SK-N-SH (cell line): Measurements from ENCODE around the gene DLGAP3. TPM values are rescaled to one million over a fixed set of nuclear protein-coding genes. Genes with fewer than 3 reads are reported as not detected.

Experiments
- CTCF ChIA-PET: fragments of 300-600, 350-600 bp; formaldehyde crosslinking; extraction: SDS; loops from one replicate; lab custom pipeline; 2021; lab: Yijun Ruan, JAX
- POLR2A ChIA-PET: fragments of 350-600 bp; sonication (Branson Sonifier 250); formaldehyde crosslinking; extraction: SDS; loops from one replicate; lab custom pipeline; 2020; ENCODE audit warnings: antibody characterized with exemption, inconsistent platforms; lab: Yijun Ruan, JAX
- DNase-seq: peaks from one replicate; pipeline ENCODE4 v3.0.0; 2012
- H2AFZ ChIP-seq: fragments of 200-600 bp; sonication (generic); 2 replicates; pipeline ENCODE4 v1.8.1; 2016; ENCODE audit warnings: antibody characterized with exemption, mild to moderate bottlenecking, low read depth
- H3F3A ChIP-seq: fragments of 200-600 bp; sonication (generic); replicated peaks from 2 replicates; pipeline ENCODE3; 2016; ENCODE audit warnings: antibody characterized with exemption, mild to moderate bottlenecking; ENCODE audit not compliant: insufficient read depth
- H3K27ac ChIP-seq, 2 experiments: fragments of 200-500 bp in 1 of 2; fragments of 200-600 bp in 1 of 2; sonication (Bioruptor generic) in 1 of 2; sonication (generic), shearing (Covaris generic) in 1 of 2; 2 replicates each; pipeline versions ENCODE4 v1.5.1 to v1.6.1; 2014 to 2016; ENCODE audit warnings: low read depth in 2 of 2, inconsistent platforms in 1 of 2, low read length in 1 of 2, mild to moderate bottlenecking in 1 of 2, mixed read lengths in 1 of 2
- H3K27me3 ChIP-seq: fragments of 200-600 bp; sonication (generic), shearing (Covaris generic); 2 replicates; pipeline ENCODE4 v1.6.1; 2016; ENCODE audit warnings: mixed run types; ENCODE audit not compliant: insufficient read depth
- H3K36me3 ChIP-seq, 2 experiments: fragments of 200-500 bp in 1 of 2; fragments of 200-600 bp in 1 of 2; sonication (Bioruptor generic) in 1 of 2; sonication (generic) in 1 of 2; replicated peaks in 1 of 2; 2 replicates each; pipeline versions ENCODE3 to v1.5.1; 2014 to 2016; ENCODE audit warnings: low read length in 1 of 2, mild to moderate bottlenecking in 1 of 2; ENCODE audit not compliant: insufficient read depth in 2 of 2, control insufficient read depth in 1 of 2
- H3K4me1 ChIP-seq, 2 experiments: fragments of 200-500 bp in 1 of 2; fragments of 200-600 bp in 1 of 2; sonication (Bioruptor generic) in 1 of 2; sonication (generic), shearing (Covaris generic) in 1 of 2; 2 replicates each; pipeline versions ENCODE4 v1.5.1 to v1.6.1; 2014 to 2016; ENCODE audit warnings: low read depth in 1 of 2, low read length in 1 of 2, mixed run types in 1 of 2; ENCODE audit not compliant: insufficient read depth in 2 of 2, control insufficient read depth in 1 of 2
- H3K4me2 ChIP-seq: fragments of 200-600 bp; sonication (generic), shearing (Covaris generic); 2 replicates; pipeline ENCODE4 v1.6.1; 2017; ENCODE audit warnings: mixed run types
- H3K4me3 ChIP-seq, 2 experiments: fragments of 200-500 bp in 1 of 2; fragments of 200-600 bp in 1 of 2; sonication (Bioruptor generic) in 1 of 2; sonication (generic), shearing (Covaris generic) in 1 of 2; 2 replicates each; pipeline versions ENCODE4 v1.5.1 to v1.8.1; 2014 to 2016; ENCODE audit warnings: low read depth in 2 of 2, inconsistent platforms in 1 of 2, low read length in 1 of 2, mild to moderate bottlenecking in 1 of 2, mixed read lengths in 1 of 2, moderate library complexity in 1 of 2
- H3K79me2 ChIP-seq: fragments of 200-600 bp; sonication (generic); 2 replicates; pipeline ENCODE4 v1.8.1; 2017; ENCODE audit warnings: mild to moderate bottlenecking; ENCODE audit not compliant: insufficient read depth
- H3K9ac ChIP-seq: fragments of 200-600 bp; sonication (generic); 2 replicates; pipeline ENCODE4 v1.6.1; 2017; ENCODE audit warnings: mixed run types
- H3K9me2 ChIP-seq: fragments of 200-600 bp; sonication (generic); 2 replicates; pipeline ENCODE4 v1.6.1; 2017; ENCODE audit warnings: mixed run types
- H3K9me3 ChIP-seq: fragments of 200-600 bp; sonication (generic); 2 replicates; pipeline ENCODE4 v1.6.1; 2017; ENCODE audit warnings: mixed run types, mild to moderate bottlenecking, moderate library complexity
- H4K20me1 ChIP-seq: fragments of 200-600 bp; sonication (generic); 2 replicates; pipeline ENCODE4 v1.6.1; 2017; ENCODE audit warnings: mild to moderate bottlenecking, mixed run types; ENCODE audit not compliant: insufficient read depth
- EP300 ChIP-seq, 2 experiments: IDR thresholded peaks; 2 replicates each; pipeline versions ENCODE4 v1.4.0 to v1.6.1; 2012; ENCODE audit warnings: borderline replicate concordance in 1 of 2, low read depth in 1 of 2, low read length in 1 of 2
- FOXJ3 ChIP-seq: sonication (generic); formaldehyde crosslinking; IDR thresholded peaks from 2 replicates; pipeline ENCODE4 v1.5.1; 2020; ENCODE audit warnings: mild to moderate bottlenecking, missing genetic modification reagents
- GABPA ChIP-seq: IDR thresholded peaks from 2 replicates; pipeline ENCODE4 v1.4.0; 2012; ENCODE audit warnings: low read depth, mild to moderate bottlenecking
- GATA2 ChIP-seq: sonication (generic); formaldehyde crosslinking; IDR thresholded peaks from 2 replicates; pipeline ENCODE4 v1.5.0; 2020; ENCODE audit warnings: mild to moderate bottlenecking, missing genetic modification reagents
- MXI1 ChIP-seq: IDR thresholded peaks from 2 replicates; pipeline ENCODE4 v1.6.1; 2012; ENCODE audit warnings: mild to moderate bottlenecking, low read depth, low read length, improper control_type of control experiment
- RAD21 ChIP-seq: IDR thresholded peaks from 2 replicates; pipeline ENCODE4 v1.6.1; 2012; ENCODE audit warnings: mild to moderate bottlenecking, low read length
- RCOR1 ChIP-seq: fragments of 150-350 bp; IDR thresholded peaks from 2 replicates; pipeline ENCODE4 v1.6.1; 2017; ENCODE audit warnings: antibody characterized with exemption, low read length
- TAF1 ChIP-seq: IDR thresholded peaks from 2 replicates; pipeline ENCODE4 v1.6.1; 2012; ENCODE audit warnings: low read depth, mild to moderate bottlenecking, low read length, moderate library complexity, borderline replicate concordance
- TCF12 ChIP-seq: IDR thresholded peaks from 2 replicates; pipeline ENCODE4 v1.4.0; 2012
- YY1 ChIP-seq: IDR thresholded peaks from 2 replicates; pipeline ENCODE4 v1.4.0; 2012; ENCODE audit warnings: low read depth, mild to moderate bottlenecking
- WGBS: methylation state at CpG from one replicate; pipeline ENCODE4 v1.1.6; 2017; ENCODE audit warnings: low lambda C conversion rate; 5-methylcytosine and 5-hydroxymethylcytosine counted together
- polyA plus RNA-seq, 3 experiments: library from polyadenylated mRNA; depleted of rRNA; stranded (reverse); fragments of >200 nt; gene quantifications; 2 replicates each; pipeline ENCODE4 v1.2.3, GENCODE V29; 2012
- TF ChIP-seq, protein P1 (sequence below): IDR thresholded peaks from 2 replicates; pipeline ENCODE4; 2012
- TF ChIP-seq, protein P2 (sequence below): fragments of 150-350 bp; IDR thresholded peaks from 2 replicates; pipeline ENCODE4 v1.6.1; 2017; ENCODE audit warnings: antibody characterized with exemption, low read length, low read depth, borderline replicate concordance
- TF ChIP-seq, protein P3 (sequence below): IDR thresholded peaks from 2 replicates; pipeline ENCODE4 v1.4.0; 2012; ENCODE audit warnings: low read depth, borderline replicate concordance
- TF ChIP-seq, protein P4 (sequence below): fragments of 200-600 bp; sonication (generic); IDR thresholded peaks from 2 replicates; pipeline ENCODE4 v1.6.1; 2017; ENCODE audit warnings: antibody characterized with exemption, mild to moderate bottlenecking, moderate library complexity
- TF ChIP-seq, protein P5 (sequence below): IDR thresholded peaks from 2 replicates; pipeline ENCODE4 v1.4.0; 2012; ENCODE audit warnings: low read depth, borderline replicate concordance

Gene DLGAP3
- polyA plus RNA-seq, 1 of the 3 experiments (the other 2 are of a cell fraction): 0.15 TPM

DNA sequence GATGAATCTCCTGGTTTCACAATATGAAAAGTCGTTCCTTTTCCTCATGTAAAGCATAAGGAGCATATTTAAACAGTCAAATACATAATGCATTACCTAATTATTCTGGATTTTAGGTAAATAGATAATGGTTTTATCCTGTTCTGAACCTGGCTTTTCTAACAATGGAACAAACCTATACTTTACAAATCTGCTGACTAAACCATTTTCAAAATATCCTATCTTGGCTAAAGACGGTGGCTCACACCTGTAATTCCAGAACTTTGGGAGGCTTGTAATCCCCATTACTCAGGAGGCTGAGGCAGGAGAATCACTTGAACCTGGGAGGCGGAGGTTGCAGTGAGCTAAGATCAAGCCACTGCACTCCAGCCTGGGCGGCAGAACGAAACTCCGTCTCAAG is 72.8 kb downstream of the DLGAP3 start:
- Histone ChIP-seq H4K20me1 (peaks cover 31% of the 10 kb centered on the region), H3K27ac (no peak overlapping the region), H3K4me1 (peaks cover 9 to 20% of the 10 kb centered on the region in 2 experiments; a peak in 3 of 4 replicates), H3K4me2 (no peak overlapping the region), H3K9ac (no peak overlapping the region), H3K9me2 (no peaks in the 10 kb centered on the region), H3K9me3 (no peaks in the 10 kb centered on the region), H3K4me3 (no peak overlapping the region), H3K36me3 (peaks cover 17 to 24% of the 10 kb centered on the region in 2 experiments), H3K27me3 (no peaks in the 10 kb centered on the region), H3F3A (peaks cover 7% of the 10 kb centered on the region), H3K79me2 (peaks cover 49% of the 10 kb centered on the region), H2AFZ (no peak overlapping the region)
- 92% methylated on average over 6 of the region's 6 CpGs for WGBS
- ChIA-PET CTCF (interaction anchor here (0.6 to 7.0 kb wide), 4 partner anchors 10 to 257 kb away, joined by 3 to 170 read pairs (median 4); partner anchors contain the start of gene GJA4), POLR2A (no interaction called here)
- TF ChIP-seq TAF1: no peak
- TF ChIP-seq GABPA: no peak
- TF ChIP-seq, protein P1, sequence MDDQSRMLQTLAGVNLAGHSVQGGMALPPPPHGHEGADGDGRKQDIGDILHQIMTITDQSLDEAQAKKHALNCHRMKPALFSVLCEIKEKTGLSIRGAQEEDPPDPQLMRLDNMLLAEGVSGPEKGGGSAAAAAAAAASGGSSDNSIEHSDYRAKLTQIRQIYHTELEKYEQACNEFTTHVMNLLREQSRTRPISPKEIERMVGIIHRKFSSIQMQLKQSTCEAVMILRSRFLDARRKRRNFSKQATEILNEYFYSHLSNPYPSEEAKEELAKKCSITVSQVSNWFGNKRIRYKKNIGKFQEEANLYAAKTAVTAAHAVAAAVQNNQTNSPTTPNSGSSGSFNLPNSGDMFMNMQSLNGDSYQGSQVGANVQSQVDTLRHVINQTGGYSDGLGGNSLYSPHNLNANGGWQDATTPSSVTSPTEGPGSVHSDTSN: no peak
- TF ChIP-seq, protein P2, sequence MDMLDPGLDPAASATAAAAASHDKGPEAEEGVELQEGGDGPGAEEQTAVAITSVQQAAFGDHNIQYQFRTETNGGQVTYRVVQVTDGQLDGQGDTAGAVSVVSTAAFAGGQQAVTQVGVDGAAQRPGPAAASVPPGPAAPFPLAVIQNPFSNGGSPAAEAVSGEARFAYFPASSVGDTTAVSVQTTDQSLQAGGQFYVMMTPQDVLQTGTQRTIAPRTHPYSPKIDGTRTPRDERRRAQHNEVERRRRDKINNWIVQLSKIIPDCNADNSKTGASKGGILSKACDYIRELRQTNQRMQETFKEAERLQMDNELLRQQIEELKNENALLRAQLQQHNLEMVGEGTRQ: no peak
- TF ChIP-seq FOXJ3 (CRISPR knock-in tag): no peak
- no peak for TF ChIP-seq TCF12
- TF ChIP-seq, protein P3, sequence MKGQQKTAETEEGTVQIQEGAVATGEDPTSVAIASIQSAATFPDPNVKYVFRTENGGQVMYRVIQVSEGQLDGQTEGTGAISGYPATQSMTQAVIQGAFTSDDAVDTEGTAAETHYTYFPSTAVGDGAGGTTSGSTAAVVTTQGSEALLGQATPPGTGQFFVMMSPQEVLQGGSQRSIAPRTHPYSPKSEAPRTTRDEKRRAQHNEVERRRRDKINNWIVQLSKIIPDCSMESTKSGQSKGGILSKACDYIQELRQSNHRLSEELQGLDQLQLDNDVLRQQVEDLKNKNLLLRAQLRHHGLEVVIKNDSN: no peak
- no peak for TF ChIP-seq RAD21
- no peak for DNase-seq

DNA sequence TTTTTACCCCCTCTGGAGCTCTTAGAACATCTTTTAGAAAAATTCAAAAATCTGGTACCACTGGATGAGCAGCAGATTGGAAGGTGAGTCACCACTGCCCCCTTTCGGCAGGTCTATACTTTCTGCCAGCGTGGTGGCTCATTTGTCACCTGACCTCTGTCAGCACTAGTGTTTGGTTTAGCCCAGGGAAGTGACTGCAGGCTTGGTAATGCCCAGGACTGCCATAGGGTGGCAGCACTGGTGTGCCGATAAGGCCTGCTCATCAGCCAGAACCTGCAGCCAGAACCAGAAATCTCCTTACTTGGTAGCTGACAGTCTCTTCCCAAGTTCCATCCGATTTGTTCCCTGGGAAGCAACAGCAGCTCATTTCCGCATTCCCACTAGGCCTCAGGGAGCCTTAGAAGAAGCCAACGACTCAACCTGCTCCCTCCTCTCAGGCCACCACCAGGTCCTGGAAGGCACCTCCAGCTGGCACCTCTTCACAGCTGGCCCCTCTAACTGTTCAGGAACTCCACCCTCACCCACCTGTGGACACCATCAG is 76.7 kb downstream of the DLGAP3 start:
- DNase-seq: peak; percentile 91
- Histone ChIP-seq H3K27me3 (no peaks in the 10 kb centered on the region), H4K20me1 (peaks cover 35% of the 10 kb centered on the region), H3K4me1 (peaks cover 0 to 17% of the 10 kb centered on the region in 2 experiments; a peak in 1 of 4 replicates), H3K4me3 (peak overlapping the region in 1 of 2 experiments; percentile 6; a peak in 1 of 4 replicates), H3K4me2 (no peak overlapping the region), H2AFZ (no peak overlapping the region), H3K9ac (no peak overlapping the region), H3K79me2 (peaks cover 49% of the 10 kb centered on the region), H3F3A (peaks cover 7% of the 10 kb centered on the region), H3K27ac (peak overlapping the region in 1 of 2 experiments; percentile 14; a peak in 2 of 4 replicates), H3K9me3 (no peaks in the 10 kb centered on the region), H3K36me3 (peaks cover 20 to 52% of the 10 kb centered on the region in 2 experiments), H3K9me2 (no peaks in the 10 kb centered on the region)
- POLR2A ChIA-PET: interaction anchor here (1.4 kb wide), 1 partner anchor 66 kb away, joined by 4 read pairs; no protein-coding TSS in a partner anchor
- 14% methylated on average over 6 of the region's 6 CpGs for WGBS
- CTCF ChIA-PET: interaction anchor here (0.6 to 7.0 kb wide), 84 partner anchors 9 to 703 kb away, joined by 3 to 170 read pairs (median 4); partner anchors contain the start of genes DLGAP3, GJA4, GJB4 and GJB5
- TF ChIP-seq EP300 (IDR thresholded peaks at IDR 0.05; ENCODE audit: borderline replicate concordance in 1 of 2, low read depth in 1 of 2, low read length in 1 of 2): 0 out of 4 replicates have a peak, but pooled peaks of 1 of the 2 experiments have one; percentile 6
- no peak for TF ChIP-seq YY1
- TF ChIP-seq, protein P2: peak; percentile 58
- TF ChIP-seq RAD21: peak; percentile 89
- TF ChIP-seq, protein P4, sequence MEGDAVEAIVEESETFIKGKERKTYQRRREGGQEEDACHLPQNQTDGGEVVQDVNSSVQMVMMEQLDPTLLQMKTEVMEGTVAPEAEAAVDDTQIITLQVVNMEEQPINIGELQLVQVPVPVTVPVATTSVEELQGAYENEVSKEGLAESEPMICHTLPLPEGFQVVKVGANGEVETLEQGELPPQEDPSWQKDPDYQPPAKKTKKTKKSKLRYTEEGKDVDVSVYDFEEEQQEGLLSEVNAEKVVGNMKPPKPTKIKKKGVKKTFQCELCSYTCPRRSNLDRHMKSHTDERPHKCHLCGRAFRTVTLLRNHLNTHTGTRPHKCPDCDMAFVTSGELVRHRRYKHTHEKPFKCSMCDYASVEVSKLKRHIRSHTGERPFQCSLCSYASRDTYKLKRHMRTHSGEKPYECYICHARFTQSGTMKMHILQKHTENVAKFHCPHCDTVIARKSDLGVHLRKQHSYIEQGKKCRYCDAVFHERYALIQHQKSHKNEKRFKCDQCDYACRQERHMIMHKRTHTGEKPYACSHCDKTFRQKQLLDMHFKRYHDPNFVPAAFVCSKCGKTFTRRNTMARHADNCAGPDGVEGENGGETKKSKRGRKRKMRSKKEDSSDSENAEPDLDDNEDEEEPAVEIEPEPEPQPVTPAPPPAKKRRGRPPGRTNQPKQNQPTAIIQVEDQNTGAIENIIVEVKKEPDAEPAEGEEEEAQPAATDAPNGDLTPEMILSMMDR: peak; percentile 99
- TF ChIP-seq, protein P1: peak; percentile 65
- TF ChIP-seq, protein P5, sequence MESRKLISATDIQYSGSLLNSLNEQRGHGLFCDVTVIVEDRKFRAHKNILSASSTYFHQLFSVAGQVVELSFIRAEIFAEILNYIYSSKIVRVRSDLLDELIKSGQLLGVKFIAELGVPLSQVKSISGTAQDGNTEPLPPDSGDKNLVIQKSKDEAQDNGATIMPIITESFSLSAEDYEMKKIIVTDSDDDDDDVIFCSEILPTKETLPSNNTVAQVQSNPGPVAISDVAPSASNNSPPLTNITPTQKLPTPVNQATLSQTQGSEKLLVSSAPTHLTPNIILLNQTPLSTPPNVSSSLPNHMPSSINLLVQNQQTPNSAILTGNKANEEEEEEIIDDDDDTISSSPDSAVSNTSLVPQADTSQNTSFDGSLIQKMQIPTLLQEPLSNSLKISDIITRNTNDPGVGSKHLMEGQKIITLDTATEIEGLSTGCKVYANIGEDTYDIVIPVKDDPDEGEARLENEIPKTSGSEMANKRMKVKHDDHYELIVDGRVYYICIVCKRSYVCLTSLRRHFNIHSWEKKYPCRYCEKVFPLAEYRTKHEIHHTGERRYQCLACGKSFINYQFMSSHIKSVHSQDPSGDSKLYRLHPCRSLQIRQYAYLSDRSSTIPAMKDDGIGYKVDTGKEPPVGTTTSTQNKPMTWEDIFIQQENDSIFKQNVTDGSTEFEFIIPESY: no peak
- TF ChIP-seq MXI1: peak; percentile 73
- TF ChIP-seq GATA2 (CRISPR knock-in tag): peak; percentile 14; the same call in 1 of the 2 replicates
- peak; percentile 83; the same call in 1 of the 2 replicates for TF ChIP-seq RCOR1
